ENCODE results near the gene WWC2. TPM values are rescaled to one million over a fixed set of nuclear protein-coding genes. Genes with fewer than 3 reads are reported as not detected.

The WWC2 gene
- total RNA-seq, 1 experiment from 2014 or later = 126 TPM

DNA sequence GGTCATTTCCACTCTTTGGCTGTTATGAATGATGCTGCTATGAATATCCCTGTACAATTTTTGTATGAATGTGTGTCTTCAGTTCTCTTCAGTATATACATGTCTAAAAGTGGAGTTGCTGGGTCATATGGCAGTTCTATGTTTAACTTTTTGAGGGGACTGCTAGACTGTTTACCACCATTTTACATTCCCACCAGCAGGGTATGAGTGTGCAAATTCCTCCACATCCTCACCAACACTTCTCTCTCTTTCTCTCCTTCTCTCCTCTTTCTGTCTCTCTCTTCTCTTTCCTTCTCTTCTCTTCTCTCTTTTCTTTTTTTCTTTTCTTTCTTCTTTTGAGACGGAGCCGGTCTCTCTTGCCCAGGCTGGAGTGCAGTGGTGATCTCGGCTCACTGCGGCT, 7.8 kb downstream of the WWC2 start:
- ATAC-seq = no peak
- no peak for TF ChIP-seq PRRX2 (CRISPR knock-in tag; IDR thresholded peaks at IDR 0.05)
- no peak for TF ChIP-seq CREM (CRISPR knock-in tag; IDR thresholded peaks at IDR 0.05)
- no peak for TF ChIP-seq ZNF396 (CRISPR knock-in tag; IDR thresholded peaks at IDR 0.05; ENCODE audit: borderline replicate concordance)
- no peak for TF ChIP-seq ZMAT4 (CRISPR knock-in tag; IDR thresholded peaks at IDR 0.05)
- TF ChIP-seq SP1 (CRISPR knock-in tag; conservative IDR thresholded peaks at IDR 0.05) = no peak
- TF ChIP-seq, protein P1, sequence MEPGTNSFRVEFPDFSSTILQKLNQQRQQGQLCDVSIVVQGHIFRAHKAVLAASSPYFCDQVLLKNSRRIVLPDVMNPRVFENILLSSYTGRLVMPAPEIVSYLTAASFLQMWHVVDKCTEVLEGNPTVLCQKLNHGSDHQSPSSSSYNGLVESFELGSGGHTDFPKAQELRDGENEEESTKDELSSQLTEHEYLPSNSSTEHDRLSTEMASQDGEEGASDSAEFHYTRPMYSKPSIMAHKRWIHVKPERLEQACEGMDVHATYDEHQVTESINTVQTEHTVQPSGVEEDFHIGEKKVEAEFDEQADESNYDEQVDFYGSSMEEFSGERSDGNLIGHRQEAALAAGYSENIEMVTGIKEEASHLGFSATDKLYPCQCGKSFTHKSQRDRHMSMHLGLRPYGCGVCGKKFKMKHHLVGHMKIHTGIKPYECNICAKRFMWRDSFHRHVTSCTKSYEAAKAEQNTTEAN (CRISPR knock-in tag; IDR thresholded peaks at IDR 0.05) = 0 out of 2 replicates have a peak, but pooled peaks have one; percentile 25
- Mint-ChIP-seq H3K27me3 (ENCODE audit: low read depth) (no peaks in the 10 kb centered on the region), H3K4me1 (peaks cover 74% of the 10 kb centered on the region), H3K4me3 (peak overlapping the region; percentile 10; the same call in 1 of the 2 replicates), H3K36me3 (no peaks in the 10 kb centered on the region), H3K9me3 (no peaks in the 10 kb centered on the region), H3K27ac (peak overlapping the region; percentile 89)
- ChIA-PET CTCF (interaction anchor here (1.0 kb wide), 1 partner anchor 150 kb away, joined by 3 read pairs; no protein-coding TSS in a partner anchor), POLR2A (interaction anchor here (0.6 kb wide), 1 partner anchor 42 kb away, joined by 7 read pairs; no protein-coding TSS in a partner anchor)
- no peak for DNase-seq (ENCODE audit: low spot score)

DNA sequence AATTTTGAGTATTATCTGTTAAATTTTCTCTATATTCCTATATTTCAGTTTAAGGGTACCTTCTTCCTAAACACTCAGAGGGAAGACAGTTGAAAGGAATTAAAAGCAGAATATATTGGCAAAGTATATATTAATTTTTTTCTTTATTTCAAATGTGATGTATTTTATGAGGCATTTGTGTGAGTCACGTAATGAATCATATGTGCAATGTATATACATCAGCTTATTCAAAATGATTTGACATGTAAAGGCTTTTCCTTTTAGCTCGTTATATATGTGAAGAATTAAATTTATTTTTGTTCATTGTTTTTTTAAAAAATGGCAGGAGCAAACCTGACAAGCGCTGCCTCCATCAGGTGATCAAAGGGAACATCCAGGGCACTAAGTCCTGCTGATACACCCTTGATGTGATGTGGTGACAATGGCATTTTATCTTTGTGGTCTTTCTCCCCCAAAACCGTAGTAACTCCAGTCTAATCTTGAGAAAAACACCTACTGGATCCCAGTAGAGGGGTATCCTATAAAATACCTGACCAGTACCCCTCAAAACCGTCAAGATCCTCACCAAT, 8.9 kb downstream of the WWC2 start:
- Mint-ChIP-seq H3K4me1 (peaks cover 74% of the 10 kb centered on the region), H3K27ac (no peak overlapping the region)
- CTCF ChIA-PET = interaction anchor here (0.8 to 1.0 kb wide), 2 partner anchors 34 to 149 kb away, joined by 3 read pairs; no protein-coding TSS in a partner anchor

More for the DNA sequence above, 8.9 kb downstream of the WWC2 start:
- DNase-seq (ENCODE audit: low spot score) = no peak
- Mint-ChIP-seq H3K9me3 (no peaks in the 10 kb centered on the region), H3K27me3 (ENCODE audit: low read depth) (no peaks in the 10 kb centered on the region), H3K4me3 (no peak overlapping the region), H3K36me3 (no peaks in the 10 kb centered on the region)
- TF ChIP-seq USF1 (CRISPR knock-in tag; IDR thresholded peaks at IDR 0.05) (no peak), ZNF416 (CRISPR knock-in tag; IDR thresholded peaks at IDR 0.05) (no peak), CREM (CRISPR knock-in tag; IDR thresholded peaks at IDR 0.05) (no peak), GABPB1 (CRISPR knock-in tag; IDR thresholded peaks at IDR 0.05) (no peak), FOXJ3 (CRISPR knock-in tag; IDR thresholded peaks at IDR 0.05; ENCODE audit: borderline replicate concordance) (no peak), ESRRA (CRISPR knock-in tag; IDR thresholded peaks at IDR 0.05; ENCODE audit: borderline replicate concordance) (no peak), KAT7 (CRISPR knock-in tag; IDR thresholded peaks at IDR 0.05; ENCODE audit: borderline replicate concordance) (no peak), SMAD3 (CRISPR knock-in tag; IDR thresholded peaks at IDR 0.05; ENCODE audit: borderline replicate concordance) (no peak), STAT6 (CRISPR knock-in tag; conservative IDR thresholded peaks at IDR 0.05; ENCODE audit: low read depth) (no peak), ZMAT4 (CRISPR knock-in tag; IDR thresholded peaks at IDR 0.05) (no peak), AR (CRISPR knock-in tag; IDR thresholded peaks at IDR 0.05) (no peak), TP53 (CRISPR knock-in tag; IDR thresholded peaks at IDR 0.05) (no peak), ZNF512 (CRISPR knock-in tag; IDR thresholded peaks at IDR 0.05; ENCODE audit: borderline replicate concordance) (no peak), ATF1 (CRISPR knock-in tag; IDR thresholded peaks at IDR 0.05) (no peak)
- TF ChIP-seq, protein P2, sequence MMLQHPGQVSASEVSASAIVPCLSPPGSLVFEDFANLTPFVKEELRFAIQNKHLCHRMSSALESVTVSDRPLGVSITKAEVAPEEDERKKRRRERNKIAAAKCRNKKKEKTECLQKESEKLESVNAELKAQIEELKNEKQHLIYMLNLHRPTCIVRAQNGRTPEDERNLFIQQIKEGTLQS (CRISPR knock-in tag; conservative IDR thresholded peaks at IDR 0.05) = no peak
- POLR2A ChIA-PET = no interaction called here
- no peak for ATAC-seq
